ENCODE data around the gene KATNAL1.

Gene KATNAL1

DNA sequence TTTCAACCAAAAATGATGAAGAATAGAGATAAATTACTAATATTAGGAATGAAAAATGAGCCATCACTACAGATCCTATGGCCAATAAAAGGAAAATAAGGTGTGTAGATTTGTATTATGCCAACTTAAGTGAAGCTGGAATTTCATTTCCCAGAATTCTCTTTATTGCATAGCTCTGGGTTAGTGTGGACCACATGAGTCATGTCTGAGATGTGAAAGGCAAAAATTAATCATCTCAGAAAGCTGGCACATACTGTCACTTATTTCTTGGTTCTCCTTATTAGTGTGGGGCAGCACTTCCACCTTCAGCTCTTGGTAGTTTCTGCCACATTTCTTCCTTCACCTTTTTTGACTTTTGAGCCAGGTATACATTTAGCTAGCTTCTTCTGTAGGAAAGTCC is 82.6 kb downstream of the KATNAL1 start:
- DNase-seq (ENCODE audit: extremely low read depth, low read depth), result no peak
- TF ChIP-seq, protein P1, sequence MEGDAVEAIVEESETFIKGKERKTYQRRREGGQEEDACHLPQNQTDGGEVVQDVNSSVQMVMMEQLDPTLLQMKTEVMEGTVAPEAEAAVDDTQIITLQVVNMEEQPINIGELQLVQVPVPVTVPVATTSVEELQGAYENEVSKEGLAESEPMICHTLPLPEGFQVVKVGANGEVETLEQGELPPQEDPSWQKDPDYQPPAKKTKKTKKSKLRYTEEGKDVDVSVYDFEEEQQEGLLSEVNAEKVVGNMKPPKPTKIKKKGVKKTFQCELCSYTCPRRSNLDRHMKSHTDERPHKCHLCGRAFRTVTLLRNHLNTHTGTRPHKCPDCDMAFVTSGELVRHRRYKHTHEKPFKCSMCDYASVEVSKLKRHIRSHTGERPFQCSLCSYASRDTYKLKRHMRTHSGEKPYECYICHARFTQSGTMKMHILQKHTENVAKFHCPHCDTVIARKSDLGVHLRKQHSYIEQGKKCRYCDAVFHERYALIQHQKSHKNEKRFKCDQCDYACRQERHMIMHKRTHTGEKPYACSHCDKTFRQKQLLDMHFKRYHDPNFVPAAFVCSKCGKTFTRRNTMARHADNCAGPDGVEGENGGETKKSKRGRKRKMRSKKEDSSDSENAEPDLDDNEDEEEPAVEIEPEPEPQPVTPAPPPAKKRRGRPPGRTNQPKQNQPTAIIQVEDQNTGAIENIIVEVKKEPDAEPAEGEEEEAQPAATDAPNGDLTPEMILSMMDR (IDR thresholded peaks at IDR 0.05; ENCODE audit: low read depth, low read length), result no peak

DNA sequence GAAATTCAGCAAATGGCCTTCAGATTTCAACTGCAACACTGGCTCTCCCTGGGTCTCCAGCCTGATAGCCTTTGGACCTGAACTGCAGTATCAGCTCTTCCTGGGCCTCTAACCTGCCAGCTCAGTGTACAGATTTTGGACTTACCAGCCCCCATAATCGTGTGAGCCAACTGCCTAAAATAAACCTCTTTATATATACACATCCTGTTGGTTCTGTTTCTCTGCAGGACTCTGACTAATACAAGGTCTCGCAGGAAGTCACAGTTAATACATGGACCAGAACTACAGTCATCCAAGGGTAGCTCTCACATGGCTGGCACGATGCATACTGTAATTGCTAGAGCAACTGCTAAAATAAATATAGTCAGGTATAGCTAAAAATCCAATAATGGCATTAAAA is 85.1 kb downstream of the KATNAL1 start:
- TF ChIP-seq, protein P1 (IDR thresholded peaks at IDR 0.05; ENCODE audit: low read depth, low read length), result no peak
- DNase-seq (ENCODE audit: extremely low read depth, low read depth), result no peak

DNA sequence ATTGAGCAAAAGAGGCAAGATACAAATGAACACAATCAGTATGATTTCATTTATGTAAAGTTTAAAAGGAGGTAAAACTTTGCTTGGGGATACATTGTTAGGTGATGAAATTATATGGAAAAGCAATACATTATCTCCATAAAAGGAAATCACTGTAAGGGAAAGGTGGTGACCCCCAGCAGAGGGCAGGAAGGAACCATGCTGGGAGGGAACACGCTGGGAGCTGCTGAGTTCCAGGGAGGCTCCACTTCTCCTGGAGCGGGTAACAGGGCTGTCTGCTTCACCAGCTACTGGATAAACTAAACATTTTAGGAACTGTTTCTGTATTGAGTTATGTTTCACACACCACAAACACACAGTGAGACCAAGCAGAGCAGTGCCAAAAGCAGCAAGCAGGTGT is 91.2 kb downstream of the KATNAL1 start:
- no peak for DNase-seq (ENCODE audit: extremely low read depth, low read depth)
- TF ChIP-seq, protein P1 (IDR thresholded peaks at IDR 0.05; ENCODE audit: low read depth, low read length), result no peak

DNA sequence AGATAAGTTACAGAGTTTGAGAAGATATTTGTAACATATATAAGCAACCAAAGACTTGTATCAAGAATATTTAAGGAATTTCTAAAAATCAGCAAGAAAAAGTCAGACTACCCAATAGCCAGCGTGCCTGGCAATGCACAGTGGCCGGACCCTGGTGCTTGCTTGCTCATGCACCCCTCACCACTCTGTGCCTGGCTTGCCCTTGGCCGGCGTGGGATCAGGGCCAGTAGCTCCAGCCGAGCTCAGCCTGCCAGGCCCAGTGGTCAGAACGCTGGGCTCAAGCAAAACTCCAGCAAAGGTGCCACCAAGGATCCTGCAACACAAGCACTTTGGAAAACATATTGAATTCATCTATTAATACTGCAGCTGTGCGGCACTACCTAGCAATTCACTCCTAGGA is 95.1 kb downstream of the KATNAL1 start:
- DNase-seq (ENCODE audit: extremely low read depth, low read depth), result no peak

DNA sequence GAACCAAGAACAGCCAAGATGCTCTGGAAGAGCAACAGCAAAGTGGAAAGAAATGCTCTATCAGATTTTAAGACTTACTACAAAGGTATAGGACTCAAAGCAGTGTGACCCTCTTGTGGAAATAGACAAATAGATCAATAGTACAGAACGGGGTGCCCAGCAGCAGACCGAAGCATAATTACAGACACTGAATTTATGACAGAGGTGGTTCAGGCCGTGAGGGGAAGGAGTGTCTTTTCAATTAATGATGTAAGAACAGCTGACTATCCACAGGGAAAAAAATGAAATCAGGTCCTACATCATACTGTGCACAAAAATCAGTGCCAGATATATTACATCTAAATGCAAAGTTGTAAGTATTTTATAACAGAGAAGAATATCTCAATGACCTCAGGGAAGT is 95.6 kb downstream of the KATNAL1 start:
- TF ChIP-seq, protein P1 (IDR thresholded peaks at IDR 0.05; ENCODE audit: low read depth, low read length), result no peak
- no peak for DNase-seq (ENCODE audit: extremely low read depth, low read depth)

More for the DNA sequence above, 95.1 kb downstream of the KATNAL1 start:
- TF ChIP-seq, protein P1 (IDR thresholded peaks at IDR 0.05; ENCODE audit: low read depth, low read length), result no peak

DNA sequence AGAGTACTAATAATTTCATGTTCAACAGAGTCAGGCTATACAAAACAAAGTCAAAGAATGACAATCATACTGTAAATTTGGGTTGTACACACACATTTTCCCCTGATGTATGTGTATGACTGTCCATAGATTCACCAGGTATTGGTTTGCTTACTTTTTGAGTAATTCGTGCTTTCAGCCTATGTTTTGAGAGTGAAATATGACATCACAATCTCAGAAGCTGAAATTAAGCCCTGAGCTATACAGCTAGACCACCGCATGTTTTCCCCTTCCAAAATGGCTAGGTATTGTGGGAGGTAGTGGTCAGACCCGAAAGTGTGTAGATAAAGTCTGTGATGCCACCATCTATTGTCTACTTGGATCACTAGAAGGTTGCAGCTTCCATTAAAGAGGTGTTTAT is 102.8 kb downstream of the KATNAL1 start:
- TF ChIP-seq, protein P1 (IDR thresholded peaks at IDR 0.05; ENCODE audit: low read depth, low read length), result no peak

DNA sequence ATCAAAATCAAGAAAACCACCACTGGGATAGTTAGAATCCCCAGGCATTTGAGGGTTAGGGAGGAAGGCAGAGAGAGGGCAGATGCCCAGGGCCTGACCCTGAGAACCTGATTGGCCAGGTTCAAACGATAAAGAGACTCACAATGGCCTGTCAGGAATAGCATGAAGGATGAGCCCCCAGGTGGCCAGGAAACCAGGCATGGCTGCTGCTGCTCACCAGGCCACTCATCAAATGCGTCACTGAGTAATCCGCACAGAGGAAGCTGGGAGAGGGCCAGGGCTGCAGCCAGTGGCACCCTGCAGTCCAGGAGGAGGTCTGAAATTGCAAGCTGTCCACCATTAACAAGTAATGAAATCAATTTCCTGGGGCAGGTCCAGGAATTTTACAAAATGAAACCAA is 111.3 kb downstream of the KATNAL1 start:
- TF ChIP-seq, protein P1 (IDR thresholded peaks at IDR 0.05; ENCODE audit: low read depth, low read length), result no peak
- DNase-seq (ENCODE audit: extremely low read depth, low read depth), result no peak

More for the DNA sequence above, 102.8 kb downstream of the KATNAL1 start:
- no peak for DNase-seq (ENCODE audit: extremely low read depth, low read depth)
